GM10248 (cell line): Measurements from ENCODE around the gene FAM219A.
A peak's percentile ranks its signal among the peaks of the same experiment; 100 is the strongest.

ENCODE experiments used
- CTCF ChIA-PET: fragments of 300-600 bp; sonication (Branson Sonifier 250); formaldehyde crosslinking; extraction: SDS; loops from one replicate; lab custom pipeline; 2021; ENCODE audit warnings: antibody characterized with exemption; lab: Yijun Ruan, JAX
- POLR2A ChIA-PET: fragments of 350-650 bp; sonication (Branson Sonifier 250); formaldehyde crosslinking; extraction: SDS; loops from one replicate; lab custom pipeline; 2020; ENCODE audit warnings: antibody characterized with exemption; lab: Yijun Ruan, JAX
- DNase-seq: peaks from one replicate; pipeline ENCODE4 v3.0.0; 2012; ENCODE audit errors: extremely low spot score
- TF ChIP-seq, protein P1 (sequence below): IDR thresholded peaks from 2 replicates; pipeline ENCODE4 v1.5.1; 2012; ENCODE audit warnings: mild to moderate bottlenecking, low read depth; ENCODE audit errors: extremely low read depth, missing control alignments, control extremely low read depth

FAM219A gene

DNA sequence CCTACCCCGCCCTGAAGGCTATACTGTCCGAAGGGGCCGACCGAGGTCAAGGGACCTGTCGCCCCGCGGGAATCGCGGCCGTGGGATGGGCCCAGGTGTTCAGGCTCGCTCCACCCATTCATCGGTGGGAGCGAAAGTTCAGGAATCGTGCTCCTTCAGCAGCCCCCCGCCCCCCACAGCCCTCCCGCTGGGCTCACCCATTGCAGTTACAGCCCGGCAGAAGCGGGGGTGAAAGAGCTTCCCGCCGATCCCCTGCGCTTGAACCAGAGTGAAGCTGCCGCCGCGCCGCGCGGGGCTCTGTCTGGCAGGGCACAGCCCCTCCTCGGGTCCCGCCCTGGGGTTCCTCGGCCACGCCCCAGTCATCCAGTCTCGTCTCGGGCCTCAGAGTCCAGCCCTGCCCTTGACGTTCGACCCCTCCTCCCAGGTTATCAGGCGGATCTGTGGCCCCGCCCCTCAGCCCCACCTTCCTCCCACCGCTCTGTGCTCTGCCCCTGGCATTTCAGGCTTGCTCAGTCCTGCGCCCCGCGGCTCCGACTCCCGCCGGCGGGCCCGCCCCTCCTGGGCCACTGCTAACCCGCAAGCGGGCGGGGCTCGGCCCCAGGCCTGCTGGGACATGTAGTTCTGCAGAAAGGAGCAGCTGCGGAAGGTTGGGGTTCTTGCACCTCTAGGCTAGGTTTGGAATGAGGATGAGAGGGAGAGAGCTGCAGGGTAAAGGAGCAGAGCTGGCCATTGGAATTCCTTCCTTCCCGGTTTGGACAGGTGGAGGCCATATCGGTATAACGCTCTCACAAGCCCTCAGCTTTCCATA lies 81.6 kb downstream of the FAM219A start, which contains the start of gene MYORG:
Gene MYORG, minus strand, starts transcription at position 303 of the 808 bp plus-strand sequence. CDS start 3,955 bp downstream, outside the sequence.
- ChIA-PET POLR2A (interaction anchor here (2.0 kb wide), 1 partner anchor 42 kb away, joined by 9 read pairs; no protein-coding TSS in a partner anchor), CTCF (interaction anchor here (0.7 to 9.0 kb wide), 14 partner anchors 10 to 227 kb away, joined by 3 to 162 read pairs (median 4); no protein-coding TSS in a partner anchor)
- TF ChIP-seq, protein P1, sequence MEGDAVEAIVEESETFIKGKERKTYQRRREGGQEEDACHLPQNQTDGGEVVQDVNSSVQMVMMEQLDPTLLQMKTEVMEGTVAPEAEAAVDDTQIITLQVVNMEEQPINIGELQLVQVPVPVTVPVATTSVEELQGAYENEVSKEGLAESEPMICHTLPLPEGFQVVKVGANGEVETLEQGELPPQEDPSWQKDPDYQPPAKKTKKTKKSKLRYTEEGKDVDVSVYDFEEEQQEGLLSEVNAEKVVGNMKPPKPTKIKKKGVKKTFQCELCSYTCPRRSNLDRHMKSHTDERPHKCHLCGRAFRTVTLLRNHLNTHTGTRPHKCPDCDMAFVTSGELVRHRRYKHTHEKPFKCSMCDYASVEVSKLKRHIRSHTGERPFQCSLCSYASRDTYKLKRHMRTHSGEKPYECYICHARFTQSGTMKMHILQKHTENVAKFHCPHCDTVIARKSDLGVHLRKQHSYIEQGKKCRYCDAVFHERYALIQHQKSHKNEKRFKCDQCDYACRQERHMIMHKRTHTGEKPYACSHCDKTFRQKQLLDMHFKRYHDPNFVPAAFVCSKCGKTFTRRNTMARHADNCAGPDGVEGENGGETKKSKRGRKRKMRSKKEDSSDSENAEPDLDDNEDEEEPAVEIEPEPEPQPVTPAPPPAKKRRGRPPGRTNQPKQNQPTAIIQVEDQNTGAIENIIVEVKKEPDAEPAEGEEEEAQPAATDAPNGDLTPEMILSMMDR, result no peak
- peak; percentile 99 for DNase-seq

DNA sequence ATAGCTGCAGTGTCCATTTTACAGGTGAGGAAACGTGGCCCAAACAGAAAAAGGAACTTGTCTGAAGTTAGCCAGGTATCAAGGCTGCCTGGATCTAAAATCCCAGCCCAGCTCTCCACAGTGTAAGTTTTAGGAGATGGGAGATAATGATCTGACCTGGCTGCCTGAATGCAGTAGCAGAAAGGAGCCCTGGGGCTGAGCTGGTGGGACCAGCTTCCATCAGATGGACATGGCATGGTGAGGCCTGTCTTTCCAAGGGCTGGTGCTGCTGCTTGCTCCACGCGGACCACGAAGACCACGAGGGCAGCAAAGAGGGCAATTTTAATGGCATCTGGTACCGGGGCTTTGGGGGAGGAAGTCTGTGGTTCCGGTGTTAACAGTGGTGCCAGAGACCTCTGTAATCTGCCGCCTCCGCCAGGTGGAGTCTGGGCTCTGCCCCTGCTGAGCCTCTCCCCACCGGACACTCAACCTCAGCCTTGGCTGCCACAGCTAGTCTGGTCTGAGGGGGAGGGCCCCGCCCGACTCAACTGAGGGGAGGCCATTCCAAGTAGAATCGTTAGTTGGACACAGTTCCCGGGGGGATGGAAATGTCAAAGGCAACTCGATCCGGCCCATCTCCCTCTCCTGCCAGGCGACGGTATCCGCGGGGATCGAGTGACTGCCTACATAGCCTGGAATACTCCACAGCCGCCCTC lies 82.3 kb downstream of the FAM219A start:
- CTCF ChIA-PET, result interaction anchor here (1.0 to 9.0 kb wide), 10 partner anchors 9 to 303 kb away, joined by 3 to 162 read pairs (median 3); no protein-coding TSS in a partner anchor

DNA sequence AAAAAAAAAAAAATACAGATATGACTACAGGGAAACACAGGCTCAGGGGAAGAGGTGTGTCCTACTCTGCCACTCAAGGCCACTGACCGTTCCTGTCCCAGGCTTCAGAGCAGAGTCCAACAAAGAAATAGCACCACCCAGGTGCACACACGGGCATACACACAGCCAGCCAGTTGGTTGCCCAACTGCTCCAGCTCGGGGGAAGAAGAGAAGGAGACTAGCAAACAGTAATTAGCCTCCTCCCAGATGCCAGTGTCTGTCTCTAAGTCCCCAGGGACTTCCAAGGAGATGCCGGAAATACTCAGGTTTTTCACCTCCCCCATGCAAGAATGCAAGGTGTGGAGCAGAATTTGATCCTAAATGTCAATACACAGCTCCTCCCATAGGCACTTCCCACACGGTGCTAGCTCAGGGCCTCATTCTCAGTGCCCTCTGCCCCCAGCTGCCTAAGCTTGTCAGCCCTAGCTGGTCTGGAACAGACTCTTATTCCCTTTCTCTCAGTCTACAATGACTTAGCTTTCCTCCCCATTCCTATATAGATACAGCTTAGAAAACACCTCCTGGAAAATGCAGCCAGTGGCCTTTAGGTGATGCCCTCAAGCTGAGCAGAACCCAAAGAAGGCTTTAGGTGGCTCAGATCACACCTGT lies 83.3 kb downstream of the FAM219A start:
- no peak for DNase-seq
- ChIA-PET POLR2A (no interaction called here), CTCF (interaction anchor here (1.0 to 9.0 kb wide), 5 partner anchors 8 to 302 kb away, joined by 3 to 162 read pairs (median 3); no protein-coding TSS in a partner anchor)
- TF ChIP-seq, protein P1, result no peak

More for the DNA sequence above, 82.3 kb downstream of the FAM219A start:
- POLR2A ChIA-PET, result interaction anchor here (2.0 kb wide), 1 partner anchor 41 kb away, joined by 9 read pairs; no protein-coding TSS in a partner anchor
- peak; percentile 59 for DNase-seq
- TF ChIP-seq, protein P1, result no peak

DNA sequence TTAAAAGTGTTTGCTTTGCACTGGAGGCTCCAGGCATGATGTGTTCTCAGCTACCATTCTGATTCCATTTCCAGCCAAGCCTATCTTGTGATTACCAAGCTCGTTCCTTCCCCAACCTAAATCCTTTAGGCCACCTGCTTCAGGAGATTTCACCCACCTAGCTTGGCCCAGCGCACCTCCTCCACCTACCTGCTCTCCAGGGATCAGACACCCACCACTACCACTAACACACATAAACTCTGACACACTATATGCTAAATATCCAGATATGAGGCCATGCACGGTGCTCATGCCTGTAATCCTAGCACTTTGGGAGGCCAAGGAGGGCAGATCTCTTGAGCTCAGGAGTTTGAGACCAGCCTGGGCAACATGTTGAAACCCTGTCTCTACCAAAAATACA lies 84.0 kb downstream of the FAM219A start:
- ChIA-PET POLR2A (interaction anchor here (0.8 kb wide), 1 partner anchor 42 kb away, joined by 3 read pairs; no protein-coding TSS in a partner anchor), CTCF (interaction anchor here (1.7 to 9.0 kb wide), 2 partner anchors 30 to 40 kb away, joined by 5 to 162 read pairs; no protein-coding TSS in a partner anchor)
- TF ChIP-seq, protein P1, result no peak

DNA sequence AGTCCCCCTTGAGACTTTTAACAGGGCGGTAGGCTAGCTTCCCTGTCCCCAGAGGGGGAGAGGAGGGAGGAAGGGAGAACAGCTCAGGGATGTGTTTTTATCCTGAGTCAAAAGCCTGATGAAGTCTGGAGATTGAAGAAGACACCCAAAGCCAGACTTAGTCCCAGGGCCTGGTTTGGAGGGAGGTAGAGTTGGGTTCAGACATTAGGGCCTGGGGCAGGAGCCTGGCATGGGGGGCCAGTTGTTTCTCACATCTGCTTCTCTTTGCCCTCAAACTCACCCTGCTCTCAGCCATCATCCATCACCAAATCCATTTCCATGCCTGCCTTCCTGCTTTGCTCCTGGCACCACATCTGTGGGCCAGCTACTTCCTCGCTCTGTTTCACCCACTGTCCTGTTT lies 84.6 kb downstream of the FAM219A start:
- TF ChIP-seq, protein P1, result no peak
- CTCF ChIA-PET, result interaction anchor here (1.7 to 9.0 kb wide), 2 partner anchors 30 to 40 kb away, joined by 5 to 162 read pairs; no protein-coding TSS in a partner anchor
- POLR2A ChIA-PET, result interaction anchor here (0.8 kb wide), 1 partner anchor 42 kb away, joined by 3 read pairs; no protein-coding TSS in a partner anchor
- DNase-seq, result no peak

More for the DNA sequence above, 84.0 kb downstream of the FAM219A start:
- no peak for DNase-seq
